CD4-positive, alpha-beta T cell treated with Interleukin-17A for 4 hours (primary cell): Measurements from ENCODE around the gene SLC1A7.

ENCODE experiments used
- DNase-seq: peaks from one replicate; pipeline ENCODE4 v3.0.0-alpha.2; 2020; ENCODE audit warnings: mixed read lengths

SLC1A7 gene

DNA sequence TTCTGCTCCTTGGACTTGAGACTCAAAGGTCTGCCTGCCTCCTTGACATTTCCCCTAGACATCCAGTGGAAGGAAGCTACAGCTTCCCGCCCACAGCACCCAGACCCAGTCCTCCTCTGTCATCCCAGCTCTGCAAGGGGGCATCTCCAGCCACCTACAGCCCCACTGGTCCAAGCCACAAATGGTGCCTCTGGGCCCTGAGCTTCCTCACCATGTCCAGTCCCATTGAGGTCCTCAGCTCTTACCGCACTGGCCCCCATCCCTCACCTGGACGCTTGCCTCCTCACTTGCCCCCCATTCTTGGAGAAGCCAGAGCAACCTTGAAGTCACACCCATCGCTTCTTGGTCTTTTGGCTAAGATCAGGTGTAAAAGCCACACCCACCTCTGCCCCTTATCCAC is 67.2 kb downstream of the SLC1A7 start:
- DNase-seq: no peak

DNA sequence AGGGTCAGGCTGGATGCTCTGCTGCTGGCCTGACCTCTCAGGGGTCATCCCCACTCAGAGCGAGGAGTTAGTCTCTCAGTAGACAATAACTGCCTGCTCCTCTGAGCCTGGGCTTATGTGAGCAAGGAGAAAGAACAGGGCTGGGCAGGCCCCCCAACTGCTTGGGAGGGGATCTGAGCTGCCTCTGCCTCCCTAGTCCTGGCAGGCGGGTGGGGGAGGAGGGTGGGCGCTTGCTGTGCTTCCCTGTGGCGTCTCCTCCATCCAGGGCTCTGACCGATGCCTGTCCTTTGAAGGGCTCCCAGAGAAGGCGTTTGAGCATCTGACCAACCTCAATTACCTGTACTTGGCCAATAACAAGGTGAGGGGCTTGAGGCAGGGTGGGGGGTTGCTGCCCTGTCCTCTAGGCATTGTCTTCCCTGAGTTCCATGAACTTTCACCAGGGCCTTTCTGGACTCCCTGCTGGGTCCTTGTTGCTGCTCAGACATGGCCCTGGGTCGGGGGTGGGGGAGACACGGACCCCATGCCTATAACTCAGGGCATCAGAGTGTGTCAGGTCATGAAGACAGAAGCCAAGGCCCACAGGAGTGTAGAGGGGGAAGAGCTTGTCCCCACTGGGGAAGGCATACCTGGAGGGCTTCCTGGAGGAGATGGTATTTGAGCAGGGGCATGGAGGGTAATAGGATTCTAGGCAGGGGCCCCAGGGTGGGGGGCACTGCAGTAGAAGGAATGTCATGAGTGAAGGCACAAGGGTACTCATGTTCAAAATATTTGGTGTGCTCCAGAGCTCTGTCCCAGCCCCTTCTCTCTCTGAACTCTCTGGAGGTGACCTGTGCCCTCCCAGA is 67.9 kb downstream of the SLC1A7 start:
- DNase-seq: no peak

- no peak for DNase-seq
Measured at GRCh38 chr1:53073868-53074311, 68.5 kb downstream of the SLC1A7 start.

- no peak for DNase-seq
Measured at GRCh38 chr1:53073287-53073686, 69.2 kb downstream of the SLC1A7 start.

GRCh38 chr1:53071915-53072314 is 70.5 kb downstream of the SLC1A7 start:
- DNase-seq: no peak

- DNase-seq: no peak
Measured at GRCh38 chr1:53071167-53071865, 71.1 kb downstream of the SLC1A7 start.

DNA sequence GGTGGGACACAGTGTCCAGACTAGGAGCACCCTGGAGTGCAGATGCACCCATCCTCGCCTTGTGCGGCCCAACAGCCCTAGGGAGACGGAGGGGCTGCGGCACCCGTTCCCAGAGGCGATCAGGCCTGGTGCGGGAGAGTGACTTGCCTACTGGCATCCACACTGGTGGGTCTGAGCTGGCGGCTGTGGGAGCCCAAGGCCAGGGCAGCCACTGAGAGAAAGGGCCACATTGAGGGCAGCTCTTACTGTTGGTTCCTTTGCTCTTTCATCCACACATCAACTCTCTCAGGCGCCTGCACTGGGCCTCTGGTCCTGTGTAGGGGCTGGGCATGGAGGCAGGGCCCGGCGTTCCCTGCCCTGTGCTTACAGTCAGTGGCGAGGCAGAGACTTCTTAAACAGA is 71.8 kb downstream of the SLC1A7 start:
- no peak for DNase-seq

DNA sequence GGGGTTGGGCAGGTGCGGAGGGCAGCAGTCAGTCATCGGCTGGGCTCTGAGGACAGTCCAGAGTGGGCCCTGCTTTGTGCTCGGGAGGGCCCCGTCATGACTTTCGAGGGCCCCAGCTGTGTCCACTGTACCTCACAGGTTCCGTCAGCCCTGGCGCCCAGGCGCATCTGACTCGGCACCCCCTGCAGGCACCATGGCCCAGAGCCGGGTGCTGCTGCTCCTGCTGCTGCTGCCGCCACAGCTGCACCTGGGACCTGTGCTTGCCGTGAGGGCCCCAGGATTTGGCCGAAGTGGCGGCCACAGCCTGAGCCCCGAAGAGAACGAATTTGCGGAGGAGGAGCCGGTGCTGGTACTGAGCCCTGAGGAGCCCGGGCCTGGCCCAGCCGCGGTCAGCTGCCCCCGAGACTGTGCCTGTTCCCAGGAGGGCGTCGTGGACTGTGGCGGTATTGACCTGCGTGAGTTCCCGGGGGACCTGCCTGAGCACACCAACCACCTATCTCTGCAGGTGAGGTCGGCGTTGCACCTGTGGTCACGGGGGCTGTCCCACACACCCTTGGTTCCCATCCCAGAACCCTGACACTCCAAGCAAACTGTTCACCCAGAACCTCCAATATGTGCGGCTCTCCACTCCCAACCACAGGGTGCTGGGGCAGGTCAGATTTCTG is 72.6 kb downstream of the SLC1A7 start:
- no peak for DNase-seq

DNA sequence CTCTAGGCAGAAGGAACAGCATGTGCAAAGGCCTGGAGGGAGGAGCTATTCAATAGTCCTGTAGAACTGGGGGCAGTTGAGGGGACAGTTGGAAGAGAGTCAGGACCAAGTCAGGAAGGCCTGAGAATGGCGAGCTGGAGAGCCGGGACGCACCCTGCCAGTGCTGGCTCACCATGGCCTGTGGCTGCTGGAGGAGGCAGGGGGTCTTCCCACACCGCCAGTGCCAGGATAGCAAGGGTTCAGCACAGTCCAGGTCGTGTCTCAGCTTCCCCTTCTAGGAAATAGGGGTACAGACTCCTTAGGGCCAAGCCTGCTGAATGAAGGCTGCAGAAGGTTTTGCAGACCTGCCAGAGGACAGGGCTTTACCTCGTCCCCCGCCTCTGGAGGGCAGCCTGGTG is 73.2 kb downstream of the SLC1A7 start:
- no peak for DNase-seq

- no peak for DNase-seq
Measured at GRCh38 chr1:53068314-53069099, 73.9 kb downstream of the SLC1A7 start.

- no peak for DNase-seq
Measured at GRCh38 chr1:53067886-53068285, 74.6 kb downstream of the SLC1A7 start.

DNA sequence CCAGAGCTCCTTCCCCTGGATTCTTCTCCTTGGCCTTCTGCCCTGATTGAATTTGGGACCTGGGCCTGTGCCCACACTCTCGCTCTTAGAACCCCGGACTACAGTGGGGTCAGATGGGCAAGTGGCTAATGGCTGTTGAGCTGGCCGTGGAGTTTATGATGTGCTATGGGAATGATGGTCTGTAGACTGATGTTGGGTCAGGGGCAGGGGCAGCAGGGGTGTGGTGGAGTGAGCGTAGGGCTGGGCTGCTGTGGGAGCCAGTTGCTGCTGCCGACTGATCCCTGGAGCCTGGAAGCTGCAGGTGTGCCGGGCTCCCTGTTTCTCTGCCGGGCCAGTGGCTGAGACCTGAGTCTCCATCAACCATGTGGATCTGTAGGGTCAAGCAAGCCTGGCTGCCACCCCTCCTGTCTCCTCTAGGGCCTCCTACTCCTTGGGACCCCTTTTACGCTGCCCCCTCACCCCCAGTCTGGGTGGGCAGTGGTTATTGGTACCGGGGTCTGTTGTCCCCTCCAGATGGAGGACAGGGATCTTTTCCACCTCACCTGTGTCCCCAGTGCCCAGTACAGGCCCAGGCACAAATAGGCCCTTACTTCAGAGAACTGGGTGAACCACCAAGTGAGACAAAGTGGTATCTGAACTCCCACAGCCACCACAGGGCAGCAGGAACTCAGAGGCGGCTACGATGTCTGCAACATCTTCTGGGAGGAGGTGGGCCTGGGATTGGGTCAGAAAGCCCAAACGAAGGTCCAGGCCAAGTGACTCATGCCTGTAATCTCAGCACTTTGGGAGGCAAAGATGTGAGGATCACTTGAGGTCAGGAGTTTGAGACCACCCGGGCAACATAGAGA is 75.3 kb downstream of the SLC1A7 start:
- DNase-seq: no peak

DNA sequence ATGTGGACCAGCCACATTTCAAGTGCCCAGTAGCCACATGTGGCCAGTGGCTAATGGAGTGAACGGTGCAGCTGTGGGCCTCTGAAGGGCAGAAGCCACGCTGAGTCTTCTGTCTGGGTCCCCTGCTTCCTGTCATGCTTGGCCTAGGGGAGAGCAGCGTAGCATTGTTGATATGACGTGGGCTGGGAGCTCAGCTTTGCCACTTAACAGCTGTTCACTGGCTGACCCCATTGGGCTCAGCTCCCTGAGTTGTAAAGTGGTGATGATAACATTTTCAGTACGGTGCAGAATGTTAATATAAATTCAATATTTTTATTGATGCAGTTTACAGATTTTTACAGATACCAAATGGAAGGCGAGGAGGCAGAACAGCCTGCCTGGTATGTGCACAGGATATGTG is 76.0 kb downstream of the SLC1A7 start:
- DNase-seq: no peak

DNA sequence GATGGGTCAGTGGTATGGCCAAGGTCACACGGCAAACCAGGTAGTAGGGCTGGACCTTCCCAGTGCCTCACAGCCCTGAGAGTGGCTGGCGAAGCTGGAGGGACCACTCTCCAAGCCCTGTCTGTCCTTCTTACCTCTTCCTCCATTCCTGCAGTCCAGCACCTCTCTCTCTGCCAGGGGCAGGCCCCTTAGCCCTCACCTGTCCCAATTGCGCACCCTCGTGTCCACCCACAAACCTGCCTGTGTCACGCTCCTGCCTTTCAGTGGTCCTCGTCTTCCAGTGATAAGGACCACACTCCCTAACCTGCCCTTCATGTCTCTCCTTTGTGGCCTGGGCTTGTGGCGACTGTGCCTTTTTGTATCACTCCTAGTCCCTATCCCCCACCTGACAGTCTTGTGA is 77.0 kb downstream of the SLC1A7 start:
- no peak for DNase-seq

GRCh38 chr1:53063744-53064515 is 78.5 kb downstream of the SLC1A7 start:
- DNase-seq: no peak

- DNase-seq: no peak
Measured at GRCh38 chr1:53062708-53063591, 79.5 kb downstream of the SLC1A7 start.

DNA sequence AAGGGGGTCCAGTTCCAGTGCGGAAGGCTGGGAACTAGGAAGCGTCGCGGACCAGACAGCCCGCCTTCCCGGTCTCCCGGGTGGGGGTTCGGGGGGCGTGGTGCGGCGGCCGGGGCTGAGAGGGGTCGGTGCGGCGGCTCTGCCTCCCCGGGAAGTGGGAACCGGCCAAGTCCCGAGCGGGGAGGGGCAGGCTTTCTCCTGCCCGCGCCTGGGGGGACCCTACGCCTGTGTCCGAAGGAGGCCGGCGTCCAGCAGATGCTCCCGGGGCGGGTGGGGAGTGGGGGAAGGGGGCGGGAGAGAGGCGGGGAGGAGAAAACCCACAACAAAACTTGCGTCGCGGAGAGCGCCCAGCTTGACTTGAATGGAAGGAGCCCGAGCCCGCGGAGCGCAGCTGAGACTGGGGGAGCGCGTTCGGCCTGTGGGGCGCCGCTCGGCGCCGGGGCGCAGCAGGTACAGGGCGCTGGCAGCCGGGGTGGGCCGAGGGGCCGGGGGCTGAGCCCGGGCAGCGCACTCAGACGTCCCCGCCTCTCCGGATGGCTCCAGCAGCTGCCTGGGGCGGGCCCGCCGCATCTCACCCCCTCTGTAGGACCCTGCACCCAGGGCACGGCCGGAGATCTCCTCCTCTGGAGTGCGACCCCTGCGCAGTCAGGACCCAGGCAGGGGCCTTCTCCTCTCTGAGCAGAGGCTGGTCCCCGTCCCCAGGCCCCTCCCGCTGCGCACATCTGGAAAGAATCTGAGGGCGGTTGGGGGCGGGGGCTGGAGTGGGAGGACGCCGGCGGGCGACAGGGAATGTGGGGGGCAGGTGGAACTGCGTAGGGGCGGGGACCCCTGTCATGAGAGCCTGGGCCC is 80.4 kb downstream of the SLC1A7 start, which contains the start of gene PODN:
Gene PODN (plus strand): TSS at position 355 of the 849 bp plus-strand sequence. CDS start 7,643 bp downstream, outside the sequence.
- no peak for DNase-seq

GRCh38 chr1:53061123-53061858 is 81.1 kb downstream of the SLC1A7 start:
- no peak for DNase-seq
